HFFc6 (cell line): Measurements from ENCODE around the gene MAP3K12. TPM values are rescaled to one million over a fixed set of nuclear protein-coding genes. Genes with fewer than 3 reads are reported as not detected.
A peak's percentile ranks its signal among the peaks of the same experiment; 100 is the strongest.

Experiments used
- DNase-seq: peaks from one replicate; pipeline ENCODE4 v3.0.0-alpha.2; 2018
- H3K27ac Mint-ChIP-seq: 2 replicates; pipeline ENCODE4 v1.8.0; 2020; ENCODE audit warnings: mild to moderate bottlenecking, mixed read lengths
- H3K27me3 Mint-ChIP-seq: 2 replicates; pipeline ENCODE4 v1.8.0; 2021; ENCODE audit warnings: mild to moderate bottlenecking, moderate library complexity, mixed read lengths; ENCODE audit not compliant: insufficient read depth
- H3K36me3 Mint-ChIP-seq: 2 replicates; pipeline ENCODE4 v1.8.0; 2021; ENCODE audit warnings: low read depth, mixed read lengths
- H3K4me1 Mint-ChIP-seq: 2 replicates; pipeline ENCODE4 v1.8.0; 2020; ENCODE audit warnings: low read depth, mixed read lengths
- H3K4me3 Mint-ChIP-seq: 2 replicates; pipeline ENCODE4 v1.8.0; 2020; ENCODE audit warnings: mild to moderate bottlenecking, moderate library complexity, mixed read lengths
- H3K9me3 Mint-ChIP-seq: 2 replicates; pipeline ENCODE4 v1.8.0; 2020; ENCODE audit warnings: mild to moderate bottlenecking, mixed read lengths
- total RNA-seq, 6 experiments: library from RNA; stranded (reverse); fragmentation: NEBNext Ultra II Directional; extraction: Animal tissue kit (Norgen Biotek cat#: 25700); gene quantifications; 2 replicates in 1 of 6; 3 replicates in 5 of 6; pipeline ENCODE4 v1.2.3, GENCODE V29; 2021
- TF ChIP-seq, protein P1 (sequence below): fragments of 200-600 bp; sonication (generic); IDR thresholded peaks from 2 replicates; pipeline ENCODE4 v1.5.0; 2021; ENCODE audit warnings: antibody characterized with exemption, mild to moderate bottlenecking

Gene MAP3K12
- total RNA-seq, 6 experiments from 2014 or later: 21.2 to 26.5 (median 23.5) TPM

DNA sequence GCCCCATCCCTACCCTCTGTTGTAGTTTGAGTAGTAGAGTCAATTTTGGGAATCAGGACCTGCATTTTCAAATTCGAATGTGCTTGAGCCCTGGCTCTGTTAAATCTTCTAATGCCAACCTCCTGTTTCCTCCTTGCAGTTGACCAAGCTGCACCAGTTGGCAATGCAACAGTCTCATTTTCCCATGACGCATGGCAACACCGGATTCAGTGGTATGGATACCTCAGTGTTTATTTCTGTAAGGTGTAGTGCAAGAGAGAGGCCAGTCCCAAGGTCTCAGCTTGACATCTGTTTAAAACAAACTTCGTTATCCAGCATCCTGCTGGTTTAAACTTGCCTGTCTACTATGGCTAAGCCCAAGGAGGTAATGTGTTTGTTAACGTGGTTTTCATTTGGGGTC is 32.2 kb downstream of the MAP3K12 start:
- Mint-ChIP-seq H3K9me3 (no peaks in the 10 kb centered on the region), H3K4me3 (no peak overlapping the region), H3K36me3 (peaks cover 64% of the 10 kb centered on the region), H3K27ac (peak overlapping the region; percentile 61), H3K4me1 (peaks cover 44% of the 10 kb centered on the region), H3K27me3 (peaks cover 12% of the 10 kb centered on the region)
- TF ChIP-seq, protein P1, sequence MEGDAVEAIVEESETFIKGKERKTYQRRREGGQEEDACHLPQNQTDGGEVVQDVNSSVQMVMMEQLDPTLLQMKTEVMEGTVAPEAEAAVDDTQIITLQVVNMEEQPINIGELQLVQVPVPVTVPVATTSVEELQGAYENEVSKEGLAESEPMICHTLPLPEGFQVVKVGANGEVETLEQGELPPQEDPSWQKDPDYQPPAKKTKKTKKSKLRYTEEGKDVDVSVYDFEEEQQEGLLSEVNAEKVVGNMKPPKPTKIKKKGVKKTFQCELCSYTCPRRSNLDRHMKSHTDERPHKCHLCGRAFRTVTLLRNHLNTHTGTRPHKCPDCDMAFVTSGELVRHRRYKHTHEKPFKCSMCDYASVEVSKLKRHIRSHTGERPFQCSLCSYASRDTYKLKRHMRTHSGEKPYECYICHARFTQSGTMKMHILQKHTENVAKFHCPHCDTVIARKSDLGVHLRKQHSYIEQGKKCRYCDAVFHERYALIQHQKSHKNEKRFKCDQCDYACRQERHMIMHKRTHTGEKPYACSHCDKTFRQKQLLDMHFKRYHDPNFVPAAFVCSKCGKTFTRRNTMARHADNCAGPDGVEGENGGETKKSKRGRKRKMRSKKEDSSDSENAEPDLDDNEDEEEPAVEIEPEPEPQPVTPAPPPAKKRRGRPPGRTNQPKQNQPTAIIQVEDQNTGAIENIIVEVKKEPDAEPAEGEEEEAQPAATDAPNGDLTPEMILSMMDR: no peak
- no peak for DNase-seq

DNA sequence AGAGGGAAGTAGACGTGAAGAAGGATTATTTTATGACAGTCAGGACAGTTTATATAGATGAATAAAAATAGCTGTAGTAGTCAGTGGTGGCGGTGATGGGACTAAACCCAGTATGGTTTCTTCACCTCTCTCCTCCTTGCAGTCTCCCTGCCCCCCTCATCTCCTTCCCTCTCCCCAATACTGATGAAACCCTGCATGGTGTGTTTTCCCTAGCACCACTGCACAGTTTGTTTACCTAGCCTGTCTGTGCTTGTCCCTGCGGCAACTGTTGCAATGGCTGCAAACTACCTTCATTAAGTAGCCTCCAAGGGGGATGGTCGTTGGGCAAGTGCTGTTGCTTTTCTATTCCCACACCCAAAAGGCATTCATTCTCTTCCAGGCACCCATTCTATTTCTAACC is 32.6 kb downstream of the MAP3K12 start:
- Mint-ChIP-seq H3K4me3 (no peak overlapping the region), H3K36me3 (peaks cover 63% of the 10 kb centered on the region), H3K27me3 (peaks cover 12% of the 10 kb centered on the region), H3K27ac (peak overlapping the region; percentile 69), H3K9me3 (no peaks in the 10 kb centered on the region), H3K4me1 (peaks cover 40% of the 10 kb centered on the region)
- TF ChIP-seq, protein P1: no peak
- DNase-seq: no peak

DNA sequence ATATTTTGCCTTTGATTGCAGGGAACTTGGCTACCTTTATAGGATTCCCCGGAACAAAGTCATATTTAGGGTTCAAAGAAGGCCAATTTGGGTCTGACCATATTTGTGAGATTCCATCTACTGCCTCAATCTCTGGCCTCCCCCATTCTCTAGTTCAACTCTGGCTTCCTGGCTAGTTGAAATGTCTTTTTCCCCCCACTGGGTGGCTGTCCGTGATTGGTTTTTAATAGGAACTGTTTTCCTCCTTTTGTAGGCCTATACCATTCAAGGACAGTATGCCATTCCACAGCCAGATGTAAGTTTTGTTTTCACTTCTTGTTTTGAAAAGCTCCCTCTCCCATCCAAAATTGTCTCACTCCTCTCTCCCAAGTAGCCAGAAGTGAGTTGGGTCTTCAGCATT is 33.6 kb downstream of the MAP3K12 start:
- Mint-ChIP-seq H3K36me3 (peaks cover 63% of the 10 kb centered on the region), H3K27ac (peak overlapping the region; percentile 69), H3K4me1 (peaks cover 40% of the 10 kb centered on the region)

DNA sequence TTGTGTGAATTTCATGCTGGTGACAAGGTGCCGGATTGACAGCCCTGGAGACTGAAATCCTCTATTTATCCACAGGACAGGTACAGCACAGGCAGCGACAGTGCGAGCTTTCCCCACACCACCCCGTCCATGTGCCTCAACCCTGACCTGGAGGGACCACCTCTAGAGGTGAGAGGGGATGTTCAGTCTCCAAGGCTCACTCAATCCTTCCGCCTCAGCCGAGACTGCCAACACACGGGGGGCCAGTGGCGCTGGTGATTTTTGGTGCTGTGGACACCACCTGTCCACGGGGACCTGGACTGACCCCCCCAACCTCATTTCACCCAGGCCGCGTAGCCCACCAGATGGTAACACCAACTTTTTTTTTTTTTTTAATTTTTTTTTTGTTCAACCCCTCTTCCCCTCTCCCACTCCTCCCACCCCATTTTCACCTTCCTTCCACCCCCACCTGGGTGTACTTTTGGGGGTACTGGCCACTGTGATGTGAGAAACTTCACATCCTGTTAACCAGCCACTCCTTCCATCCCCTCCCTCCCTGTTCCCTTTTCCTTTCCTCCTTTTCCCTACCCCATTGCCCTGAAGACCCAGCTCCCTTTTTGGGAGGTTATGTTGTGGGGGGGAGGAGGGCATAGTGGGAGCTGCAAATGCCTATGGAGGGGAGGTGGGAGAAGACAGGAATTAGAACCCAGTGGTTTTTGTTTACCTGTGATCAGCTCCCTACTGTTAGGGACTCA is 34.4 kb downstream of the MAP3K12 start:
- no peaks in the 10 kb centered on the region for H3K9me3 Mint-ChIP-seq
- TF ChIP-seq, protein P1: no peak
- no peak for DNase-seq
- peaks cover 68% of the 10 kb centered on the region for H3K36me3 Mint-ChIP-seq
- H3K4me3 Mint-ChIP-seq: no peak overlapping the region
- peaks cover 45% of the 10 kb centered on the region for H3K4me1 Mint-ChIP-seq
- peaks cover 7% of the 10 kb centered on the region for H3K27me3 Mint-ChIP-seq
- peak overlapping the region; percentile 69 for H3K27ac Mint-ChIP-seq

More for the DNA sequence above, 33.6 kb downstream of the MAP3K12 start:
- no peak overlapping the region for H3K4me3 Mint-ChIP-seq
- H3K9me3 Mint-ChIP-seq: no peaks in the 10 kb centered on the region
- no peak for DNase-seq
- peaks cover 9% of the 10 kb centered on the region for H3K27me3 Mint-ChIP-seq
- TF ChIP-seq, protein P1: peak; percentile 29; the same call in 1 of the 2 replicates

DNA sequence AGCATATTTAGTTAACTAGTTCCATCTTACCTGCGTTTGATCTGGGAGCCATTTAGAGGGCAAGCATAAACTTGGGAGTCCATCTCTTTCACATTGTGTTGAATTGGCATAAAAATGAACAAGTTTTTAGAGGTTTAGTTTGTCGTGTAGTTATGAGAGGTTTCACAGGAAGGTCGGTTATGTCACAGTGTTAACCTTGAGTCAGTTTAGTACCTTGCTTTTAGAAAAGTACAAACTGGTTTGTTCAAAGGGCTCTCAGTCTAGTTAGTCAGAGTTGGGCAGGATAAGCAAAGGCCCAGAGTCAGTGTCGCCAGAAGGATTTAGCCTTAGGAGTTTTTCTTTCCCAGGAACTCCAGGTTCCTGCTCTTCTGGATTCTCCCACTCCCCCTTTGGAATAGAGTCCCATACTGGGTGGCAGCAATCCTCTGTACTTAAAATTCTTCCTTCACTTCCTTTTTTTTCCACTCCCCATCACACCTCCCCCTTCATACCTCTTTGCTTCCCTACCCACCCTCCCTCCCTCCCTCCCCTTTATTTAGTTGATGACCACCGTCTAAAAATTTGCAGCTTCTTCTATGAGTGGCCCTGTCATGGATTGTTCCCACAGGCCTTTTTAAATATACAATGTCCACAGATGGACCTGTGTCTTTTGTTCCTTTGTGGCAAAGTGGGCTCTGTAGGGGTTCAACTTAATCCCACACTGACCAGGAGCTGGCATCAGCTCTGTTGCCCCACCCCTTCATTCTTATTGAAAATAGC is 35.3 kb downstream of the MAP3K12 start:
- no peak for DNase-seq
- no peak overlapping the region for H3K4me3 Mint-ChIP-seq
- H3K36me3 Mint-ChIP-seq: peaks cover 74% of the 10 kb centered on the region
- peaks cover 9% of the 10 kb centered on the region for H3K27me3 Mint-ChIP-seq
- no peaks in the 10 kb centered on the region for H3K9me3 Mint-ChIP-seq
- H3K4me1 Mint-ChIP-seq: peaks cover 52% of the 10 kb centered on the region
- TF ChIP-seq, protein P1: no peak
- H3K27ac Mint-ChIP-seq: peak overlapping the region; percentile 3
